Measurements from ENCODE around the gene ASTN1.

Gene ASTN1

GRCh38 chr1:176866011-176866714, 298.3 kb downstream of the ASTN1 start:
- peak; percentile 7 for DNase-seq (ENCODE audit: low read depth)
- no peak overlapping the region for H3K4me3 ChIP-seq (ENCODE audit: low read length)
- no peak for TF ChIP-seq CTCF (IDR thresholded peaks at IDR 0.05; ENCODE audit: insufficient read depth, low read depth, low read length, missing control alignments)

GRCh38 chr1:176864211-176864610, 300.3 kb downstream of the ASTN1 start:
- DNase-seq (ENCODE audit: low read depth) = no peak
- TF ChIP-seq CTCF (IDR thresholded peaks at IDR 0.05; ENCODE audit: insufficient read depth, low read depth, low read length, missing control alignments) = no peak
- H3K4me3 ChIP-seq (ENCODE audit: low read length) = no peak overlapping the region

GRCh38 chr1:176863613-176864012, 300.9 kb downstream of the ASTN1 start:
- no peak for TF ChIP-seq CTCF (IDR thresholded peaks at IDR 0.05; ENCODE audit: insufficient read depth, low read depth, low read length, missing control alignments)
- peak; percentile 22 for DNase-seq (ENCODE audit: low read depth)
- no peak overlapping the region for H3K4me3 ChIP-seq (ENCODE audit: low read length)

- no peak for TF ChIP-seq CTCF (IDR thresholded peaks at IDR 0.05; ENCODE audit: insufficient read depth, low read depth, low read length, missing control alignments)
- no peak overlapping the region for H3K4me3 ChIP-seq (ENCODE audit: low read length)
- DNase-seq (ENCODE audit: low read depth) = no peak
These were observed 306.0 kb downstream of the ASTN1 start for GRCh38 chr1:176858433-176858916.

- TF ChIP-seq CTCF (IDR thresholded peaks at IDR 0.05; ENCODE audit: insufficient read depth, low read depth, low read length, missing control alignments) = no peak
- H3K4me3 ChIP-seq (ENCODE audit: low read length) = no peak overlapping the region
- peak; percentile 62 for DNase-seq (ENCODE audit: low read depth)
These were observed 306.9 kb downstream of the ASTN1 start for GRCh38 chr1:176857632-176858031.

- no peak for DNase-seq (ENCODE audit: low read depth)
- no peak overlapping the region for H3K4me3 ChIP-seq (ENCODE audit: low read length)
- TF ChIP-seq CTCF (IDR thresholded peaks at IDR 0.05; ENCODE audit: insufficient read depth, low read depth, low read length, missing control alignments) = no peak
These were observed 309.5 kb downstream of the ASTN1 start for GRCh38 chr1:176854758-176855745.

Measured in epithelial cell of esophagus (primary cell).